ENCODE measurements around the gene GPC6.

GRCh38 chr13:93234459-93234858 lies 7.9 kb downstream of the GPC6 start:
- no peak for TF ChIP-seq EZH2 (IDR thresholded peaks at IDR 0.05; ENCODE audit: insufficient read depth, poor library complexity, severe bottlenecking)
- no peak for TF ChIP-seq EZH2phosphoT487 (IDR thresholded peaks at IDR 0.05; ENCODE audit: insufficient read depth, low read depth)

All from GM23248 (cell line).